ENCODE data around the gene MYH6.
"Not testable (repeated sequence)": the region's sequence is repeated elsewhere in the genome, so short reads cannot be mapped to it uniquely, and the experiment has no call there.

Gene MYH6

GRCh38 chr14:23389871-23390270 lies 18.2 kb downstream of the MYH6 start:
- H2BK120ac ChIP-seq (ENCODE audit: low read depth, low read length); H3K4ac ChIP-seq (ENCODE audit: low read depth in 1 of 2, low read length in 2 of 2); H2BK12ac ChIP-seq (ENCODE audit: low read length in 2 of 2); H3K27ac ChIP-seq (ENCODE audit: low read length, poor library complexity, severe bottlenecking); H4K91ac ChIP-seq (ENCODE audit: low read length); H3K18ac ChIP-seq (ENCODE audit: low read depth in 1 of 2, low read length in 2 of 2); H2AFZ ChIP-seq (ENCODE audit: low read depth, low read length); H2BK5ac ChIP-seq (ENCODE audit: low read depth, low read length, poor library complexity, severe bottlenecking); H3K36me3 ChIP-seq (ENCODE audit: control insufficient read depth in 1 of 2, insufficient read depth in 2 of 2, low read depth in 1 of 2, low read length in 2 of 2); H3K79me1 ChIP-seq (replicated peaks; ENCODE audit: low read length, poor library complexity, severe bottlenecking); H3K23ac ChIP-seq (ENCODE audit: low read length in 2 of 2); H3K14ac ChIP-seq (ENCODE audit: low read length in 2 of 2); H2AK5ac ChIP-seq (ENCODE audit: low read length, severe bottlenecking); H4K8ac ChIP-seq (ENCODE audit: low read length); DNase-seq; H3K4me2 ChIP-seq (ENCODE audit: low read length, poor library complexity, severe bottlenecking); H3K4me1 ChIP-seq (ENCODE audit: control insufficient read depth, insufficient read depth, low read depth, low read length); H3K9me3 ChIP-seq (ENCODE audit: control insufficient read depth, low read length); H2BK15ac ChIP-seq (ENCODE audit: low read depth, poor library complexity, severe bottlenecking); H3K9ac ChIP-seq (ENCODE audit: low read length); H3K4me3 ChIP-seq (ENCODE audit: insufficient read depth in 1 of 2, low read depth in 1 of 2, low read length in 2 of 2): not testable (repeated sequence)
- no CpG with 5 or more reads among the region's 19 CpGs for WGBS
- H3K27me3 ChIP-seq (ENCODE audit: control insufficient read depth in 1 of 2, insufficient read depth in 1 of 2, low read length in 2 of 2): peaks cover 54 to 75% of the 10 kb centered on the region in 2 experiments

GRCh38 chr14:23389396-23389795 lies 18.7 kb downstream of the MYH6 start:
- 86% methylated on average over 12 of the region's 12 CpGs for WGBS
- Histone ChIP-seq H3K9me3 (ENCODE audit: control insufficient read depth, low read length) (no peaks in the 10 kb centered on the region), H3K36me3 (ENCODE audit: control insufficient read depth in 1 of 2, insufficient read depth in 2 of 2, low read depth in 1 of 2, low read length in 2 of 2) (no peaks in the 10 kb centered on the region)

DNA sequence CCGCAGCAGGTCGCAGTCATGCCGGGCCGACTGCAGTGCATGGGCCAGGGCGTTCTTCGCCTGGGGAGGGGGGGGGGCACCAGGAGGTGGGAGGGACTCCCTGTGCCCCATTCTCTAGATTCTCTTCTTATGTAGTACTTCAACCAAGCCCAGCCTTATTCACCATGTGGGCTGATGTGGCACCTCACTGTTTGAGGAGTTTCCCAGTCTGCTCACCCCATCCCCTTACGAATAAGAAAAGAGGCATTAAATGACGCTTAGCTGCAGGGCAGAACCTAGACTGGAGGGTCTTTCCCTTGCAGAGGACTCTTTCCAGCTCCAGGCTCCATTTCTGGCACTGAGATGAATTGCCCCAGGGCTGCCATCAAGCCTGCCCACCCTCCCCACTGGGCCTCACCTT lies 19.1 kb downstream of the MYH6 start:
- no peak overlapping the region for H3K9ac ChIP-seq (ENCODE audit: low read length)
- H3K36me3 ChIP-seq (ENCODE audit: control insufficient read depth in 1 of 2, insufficient read depth in 2 of 2, low read depth in 1 of 2, low read length in 2 of 2): no peaks in the 10 kb centered on the region
- no peak overlapping the region for H3K23ac ChIP-seq (ENCODE audit: low read length in 2 of 2)
- H3K14ac ChIP-seq (ENCODE audit: low read length in 2 of 2): no peak overlapping the region
- H2BK120ac ChIP-seq (ENCODE audit: low read depth, low read length): no peak overlapping the region
- no peak overlapping the region for H3K18ac ChIP-seq (ENCODE audit: low read depth in 1 of 2, low read length in 2 of 2)
- H2AFZ ChIP-seq (ENCODE audit: low read depth, low read length): no peak overlapping the region
- H3K27ac ChIP-seq (ENCODE audit: low read length, poor library complexity, severe bottlenecking): no peak overlapping the region
- no peak for DNase-seq
- no peak overlapping the region for H2BK5ac ChIP-seq (ENCODE audit: low read depth, low read length, poor library complexity, severe bottlenecking)
- H3K4me1 ChIP-seq (ENCODE audit: control insufficient read depth, insufficient read depth, low read depth, low read length): no peaks in the 10 kb centered on the region
- 100% methylated on average over 4 of the region's 8 CpGs for WGBS
- peaks cover 60 to 79% of the 10 kb centered on the region in 2 experiments for H3K27me3 ChIP-seq (ENCODE audit: control insufficient read depth in 1 of 2, insufficient read depth in 1 of 2, low read length in 2 of 2)
- H3K4ac ChIP-seq (ENCODE audit: low read depth in 1 of 2, low read length in 2 of 2): no peak overlapping the region
- no peak overlapping the region for H2AK5ac ChIP-seq (ENCODE audit: low read length, severe bottlenecking)
- H3K9me3 ChIP-seq (ENCODE audit: control insufficient read depth, low read length): no peaks in the 10 kb centered on the region
- H3K4me2 ChIP-seq (ENCODE audit: low read length, poor library complexity, severe bottlenecking): no peak overlapping the region
- H3K4me3 ChIP-seq (ENCODE audit: insufficient read depth in 1 of 2, low read depth in 1 of 2, low read length in 2 of 2): no peak overlapping the region
- H3K79me1 ChIP-seq (replicated peaks; ENCODE audit: low read length, poor library complexity, severe bottlenecking): no peaks in the 10 kb centered on the region
- no peak overlapping the region for H2BK12ac ChIP-seq (ENCODE audit: low read length in 2 of 2)
- no peak overlapping the region for H4K91ac ChIP-seq (ENCODE audit: low read length)
- H2BK15ac ChIP-seq (ENCODE audit: low read depth, poor library complexity, severe bottlenecking): no peak overlapping the region
- no peak overlapping the region for H4K8ac ChIP-seq (ENCODE audit: low read length)

More at GRCh38 chr14:23389396-23389795, 18.7 kb downstream of the MYH6 start:
- Histone ChIP-seq H2BK120ac (ENCODE audit: low read depth, low read length) (no peak overlapping the region), H3K4me3 (ENCODE audit: insufficient read depth in 1 of 2, low read depth in 1 of 2, low read length in 2 of 2) (no peak overlapping the region), H3K23ac (ENCODE audit: low read length in 2 of 2) (no peak overlapping the region), H3K18ac (ENCODE audit: low read depth in 1 of 2, low read length in 2 of 2) (no peak overlapping the region), H4K8ac (ENCODE audit: low read length) (no peak overlapping the region), H2BK15ac (ENCODE audit: low read depth, poor library complexity, severe bottlenecking) (no peak overlapping the region), H3K9ac (ENCODE audit: low read length) (no peak overlapping the region), H3K4me1 (ENCODE audit: control insufficient read depth, insufficient read depth, low read depth, low read length) (no peaks in the 10 kb centered on the region), H2BK5ac (ENCODE audit: low read depth, low read length, poor library complexity, severe bottlenecking) (no peak overlapping the region), H2AFZ (ENCODE audit: low read depth, low read length) (no peak overlapping the region), H3K4me2 (ENCODE audit: low read length, poor library complexity, severe bottlenecking) (no peak overlapping the region), H4K91ac (ENCODE audit: low read length) (no peak overlapping the region), H2BK12ac (ENCODE audit: low read length in 2 of 2) (no peak overlapping the region), H3K14ac (ENCODE audit: low read length in 2 of 2) (no peak overlapping the region), H3K27ac (ENCODE audit: low read length, poor library complexity, severe bottlenecking) (no peak overlapping the region), H3K4ac (ENCODE audit: low read depth in 1 of 2, low read length in 2 of 2) (no peak overlapping the region), H3K27me3 (ENCODE audit: control insufficient read depth in 1 of 2, insufficient read depth in 1 of 2, low read length in 2 of 2) (peaks cover 59 to 78% of the 10 kb centered on the region in 2 experiments), H3K79me1 (replicated peaks; ENCODE audit: low read length, poor library complexity, severe bottlenecking) (no peaks in the 10 kb centered on the region), H2AK5ac (ENCODE audit: low read length, severe bottlenecking) (no peak overlapping the region)
- no peak for DNase-seq

GRCh38 chr14:23387916-23388882 lies 19.9 kb downstream of the MYH6 start:
- Histone ChIP-seq H3K18ac (ENCODE audit: low read depth in 1 of 2, low read length in 2 of 2) (no peak overlapping the region), H2AK5ac (ENCODE audit: low read length, severe bottlenecking) (no peak overlapping the region), H2BK120ac (ENCODE audit: low read depth, low read length) (no peak overlapping the region), H2BK12ac (ENCODE audit: low read length in 2 of 2) (no peak overlapping the region), H3K9me3 (ENCODE audit: control insufficient read depth, low read length) (no peaks in the 10 kb centered on the region), H3K14ac (ENCODE audit: low read length in 2 of 2) (no peak overlapping the region), H3K27me3 (ENCODE audit: control insufficient read depth in 1 of 2, insufficient read depth in 1 of 2, low read length in 2 of 2) (peaks cover 57 to 79% of the 10 kb centered on the region in 2 experiments), H3K4ac (ENCODE audit: low read depth in 1 of 2, low read length in 2 of 2) (no peak overlapping the region), H3K79me1 (replicated peaks; ENCODE audit: low read length, poor library complexity, severe bottlenecking) (no peaks in the 10 kb centered on the region), H3K9ac (ENCODE audit: low read length) (no peak overlapping the region), H3K36me3 (ENCODE audit: control insufficient read depth in 1 of 2, insufficient read depth in 2 of 2, low read depth in 1 of 2, low read length in 2 of 2) (no peaks in the 10 kb centered on the region), H3K4me2 (ENCODE audit: low read length, poor library complexity, severe bottlenecking) (no peak overlapping the region), H4K8ac (ENCODE audit: low read length) (no peak overlapping the region), H3K27ac (ENCODE audit: low read length, poor library complexity, severe bottlenecking) (no peak overlapping the region), H3K4me1 (ENCODE audit: control insufficient read depth, insufficient read depth, low read depth, low read length) (no peaks in the 10 kb centered on the region), H2AFZ (ENCODE audit: low read depth, low read length) (no peak overlapping the region), H3K4me3 (ENCODE audit: insufficient read depth in 1 of 2, low read depth in 1 of 2, low read length in 2 of 2) (no peak overlapping the region), H3K23ac (ENCODE audit: low read length in 2 of 2) (no peak overlapping the region), H2BK5ac (ENCODE audit: low read depth, low read length, poor library complexity, severe bottlenecking) (no peak overlapping the region), H2BK15ac (ENCODE audit: low read depth, poor library complexity, severe bottlenecking) (no peak overlapping the region), H4K91ac (ENCODE audit: low read length) (no peak overlapping the region)
- WGBS: 86% methylated on average over 26 of the region's 26 CpGs
- no peak for DNase-seq
